GM15510 (cell line): ENCODE results near the gene BCAN.

Experiments used
- POLR2A ChIP-seq: IDR thresholded peaks from 3 replicates; pipeline ENCODE4 v1.6.1; 2011; ENCODE audit warnings: borderline replicate concordance; ENCODE audit not compliant: insufficient read length; ENCODE audit errors: extremely low read depth

BCAN gene

GRCh38 chr1:156689035-156689952 lies 47.4 kb downstream of the BCAN start:
- no peak for TF ChIP-seq POLR2A

- TF ChIP-seq POLR2A, result no peak
Observed at GRCh38 chr1:156689953-156690674, 48.2 kb downstream of the BCAN start.

- TF ChIP-seq POLR2A, result no peak
Observed at GRCh38 chr1:156690675-156691036, 48.7 kb downstream of the BCAN start.

DNA sequence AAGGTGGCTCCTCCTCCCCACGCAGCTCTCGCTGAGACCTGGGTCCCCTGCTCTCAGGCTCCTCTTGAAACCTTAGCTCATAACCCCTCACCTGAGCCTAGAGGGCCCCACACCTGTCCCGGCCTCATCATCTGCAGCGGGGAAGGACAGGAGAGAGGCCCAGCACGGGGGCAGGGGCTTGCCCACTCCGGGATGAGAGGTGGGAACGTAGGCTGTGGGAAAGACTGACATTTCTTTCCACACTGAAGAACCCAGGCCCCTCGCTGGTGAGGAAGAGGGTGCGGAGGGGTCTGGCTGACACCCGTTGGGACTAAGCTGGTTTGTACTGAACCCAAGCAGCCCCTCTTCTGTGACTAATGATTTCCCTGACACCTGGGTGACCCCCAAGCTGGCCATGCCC lies 49.3 kb downstream of the BCAN start:
- no peak for TF ChIP-seq POLR2A

- TF ChIP-seq POLR2A, result no peak
Observed at GRCh38 chr1:156691665-156692440, 49.9 kb downstream of the BCAN start.

- no peak for TF ChIP-seq POLR2A
Observed at GRCh38 chr1:156692441-156692924, 50.6 kb downstream of the BCAN start.

- no peak for TF ChIP-seq POLR2A
Observed at GRCh38 chr1:156692925-156693847, 51.3 kb downstream of the BCAN start.

DNA sequence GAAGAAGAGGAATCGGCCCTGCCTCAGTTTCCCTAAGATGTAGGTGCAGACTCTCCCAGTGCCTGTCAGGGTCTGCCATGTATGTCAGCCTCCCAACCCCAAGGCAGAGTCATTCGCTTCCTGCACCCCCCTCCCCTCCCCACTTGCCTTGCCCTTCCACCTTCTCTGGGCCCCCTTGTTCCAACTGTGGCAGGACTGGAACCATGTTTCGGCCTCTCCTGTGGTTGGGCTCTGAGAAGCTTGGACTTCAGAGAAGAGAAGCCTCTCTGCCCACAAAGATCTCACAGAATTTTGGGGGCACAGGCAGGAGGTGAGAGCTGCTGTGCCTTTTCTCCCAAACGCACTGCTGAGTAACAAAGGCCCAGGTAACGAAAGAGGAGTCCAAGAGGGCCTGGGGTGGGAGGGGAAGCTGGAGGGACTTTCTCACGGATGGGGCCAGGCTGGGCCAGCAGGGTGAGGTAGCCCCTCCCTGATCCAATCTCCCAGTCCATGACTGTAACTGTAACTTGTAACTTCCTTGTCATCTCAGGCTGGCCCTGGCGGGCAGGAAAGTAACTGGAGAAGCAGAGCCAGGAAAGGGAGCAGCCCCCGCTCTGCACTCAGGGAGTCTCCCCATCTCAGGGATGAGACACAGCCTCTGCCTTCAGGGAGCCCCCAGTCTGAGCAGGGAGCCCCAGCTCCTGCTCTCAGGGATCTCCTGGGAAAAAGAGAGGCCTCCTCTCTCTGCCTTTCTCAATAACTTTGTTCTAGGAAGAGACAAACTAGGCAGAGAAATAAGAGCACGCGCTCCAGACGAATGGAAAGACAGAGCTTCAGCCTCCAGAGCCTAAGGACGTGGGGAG lies 52.2 kb downstream of the BCAN start:
- no peak for TF ChIP-seq POLR2A

DNA sequence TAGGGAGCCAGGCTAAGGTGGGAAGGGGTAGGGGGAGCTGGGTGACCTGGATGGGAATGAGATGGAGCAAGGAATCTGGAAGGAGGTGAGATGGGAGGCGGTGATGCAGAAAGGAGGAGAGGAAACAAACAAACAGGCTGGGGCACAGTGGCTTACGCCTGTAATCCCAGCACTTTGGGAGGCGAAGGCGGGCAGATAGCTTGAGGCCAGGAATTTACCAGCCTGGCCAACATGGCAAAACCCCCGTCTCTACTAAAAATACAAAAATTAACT lies 52.7 kb downstream of the BCAN start:
- no peak for TF ChIP-seq POLR2A

- TF ChIP-seq POLR2A, result no peak
Observed at GRCh38 chr1:156696755-156697154, 54.8 kb downstream of the BCAN start.

DNA sequence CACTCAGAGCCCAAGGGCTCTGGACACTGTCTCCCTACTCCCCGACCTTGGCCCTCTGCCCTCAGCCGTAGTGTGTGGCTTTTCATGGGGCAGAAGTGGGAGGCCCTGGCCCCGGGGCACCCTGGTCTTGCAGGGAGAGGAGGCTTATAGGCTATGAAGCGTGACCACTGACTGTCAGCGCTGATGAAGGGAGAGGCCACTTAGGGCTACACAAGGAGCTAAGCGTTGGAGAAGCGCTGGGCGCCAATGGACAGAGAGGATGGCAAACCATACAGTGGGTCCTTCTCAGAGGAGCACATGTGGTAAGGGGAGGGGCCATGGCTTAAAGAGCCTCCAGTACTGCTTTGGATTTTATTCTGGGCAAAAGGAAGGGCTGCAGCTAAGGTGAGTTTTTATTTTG lies 55.6 kb downstream of the BCAN start:
- TF ChIP-seq POLR2A, result no peak

DNA sequence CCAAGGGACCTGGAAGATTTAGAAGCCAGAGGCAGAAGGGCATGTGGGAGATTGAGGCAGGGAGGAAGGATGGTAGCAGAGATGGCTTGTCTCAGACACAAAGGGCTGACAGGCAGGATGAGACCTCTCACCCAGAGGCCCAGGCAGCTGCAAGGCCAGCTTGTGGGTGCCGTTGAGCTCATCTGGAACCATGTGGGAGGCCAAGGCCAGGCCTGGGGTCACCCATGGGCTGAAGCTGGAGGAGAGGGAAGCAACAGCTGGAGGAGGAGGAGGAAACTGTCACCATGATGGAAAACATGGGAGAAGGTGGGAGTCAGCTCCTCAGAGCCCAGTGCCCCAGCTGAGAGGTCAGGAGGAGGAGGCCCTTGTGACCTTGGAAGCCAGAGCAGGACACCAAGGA lies 57.1 kb downstream of the BCAN start:
- no peak for TF ChIP-seq POLR2A
